Esophagus squamous epithelium (tissue), 4 donors: ENCODE results near the gene MEMO1.

Source experiments
- CTCF ChIP-seq, 6 experiments: fragments of 450-650 bp in 4 of 6; fragments of 200-600 bp in 2 of 6; sonication (generic) in 2 of 6; IDR thresholded peaks; one replicate each; pipeline ENCODE4 v1.5.1; 2016 to 2019; ENCODE audit warnings: antibody characterized with exemption in 6 of 6, mild to moderate bottlenecking in 4 of 6, moderate library complexity in 4 of 6
- POLR2A ChIP-seq, 4 donors: fragments of 450-650 bp; IDR thresholded peaks; one replicate each; pipeline ENCODE4 v1.6.1; 2017; ENCODE audit warnings: antibody characterized with exemption in 4 of 4, mild to moderate bottlenecking in 4 of 4, moderate library complexity in 3 of 4

- TF ChIP-seq CTCF (IDR thresholded peaks at IDR 0.05): no peak
- no peak for TF ChIP-seq POLR2A (IDR thresholded peaks at IDR 0.05)
Observed at GRCh38 chr2:32009516-32010256, 1.1 kb downstream of the MEMO1 start.
